BJ (cell line): ENCODE measurements around the gene PRKCZ. TPM values are rescaled to one million over a fixed set of nuclear protein-coding genes. Genes with fewer than 3 reads are reported as not detected.

Experiments
- CTCF ChIA-PET: fragments of 350-600 bp; formaldehyde crosslinking; extraction: SDS; loops from one replicate; lab custom pipeline; 2021; ENCODE audit warnings: antibody characterized with exemption, inconsistent platforms; lab: Yijun Ruan, JAX
- POLR2A ChIA-PET: fragments of 300-600 bp; sonication (Branson Sonifier 250); formaldehyde crosslinking; extraction: SDS; loops from one replicate; lab custom pipeline; 2021; ENCODE audit warnings: antibody characterized with exemption; lab: Charles Lee
- DNase-seq: peaks from one replicate; pipeline ENCODE4 v3.0.0-alpha.2; 2011; ENCODE audit warnings: low read depth
- H3K27me3 ChIP-seq: 2 replicates; pipeline ENCODE4 v1.6.0; 2011; ENCODE audit warnings: low read length; ENCODE audit not compliant: control insufficient read depth, insufficient read depth
- H3K36me3 ChIP-seq: 2 replicates; pipeline ENCODE4 v1.5.1; 2011; ENCODE audit warnings: low read length; ENCODE audit not compliant: control insufficient read depth, insufficient read depth
- H3K4me3 ChIP-seq: 2 replicates; pipeline ENCODE4 v1.5.1; 2011; ENCODE audit warnings: low read depth, mild to moderate bottlenecking, control low read depth, low read length
- polyA plus RNA-seq: library from polyadenylated mRNA; depleted of rRNA; stranded (reverse); fragments of >200 nt; gene quantifications from 2 replicates; pipeline ENCODE4 v1.2.3, GENCODE V29; 2011
- TF ChIP-seq, protein P1 (sequence below): IDR thresholded peaks from 2 replicates; pipeline ENCODE4 v1.5.1; 2011; ENCODE audit warnings: low read depth, mild to moderate bottlenecking, control low read depth, inconsistent platforms, low read length, moderate library complexity; ENCODE audit not compliant: insufficient read depth

The PRKCZ gene
- polyA plus RNA-seq, 1 experiment: 2.3 TPM

- CTCF ChIA-PET: interaction anchor here (1.7 kb wide), 1 partner anchor 9 kb away, joined by 13 read pairs; no protein-coding TSS in a partner anchor
Observed at GRCh38 chr1:2053217-2053616, 3.0 kb downstream of the PRKCZ start.

GRCh38 chr1:2053784-2054376 is 3.7 kb downstream of the PRKCZ start:
- no peak overlapping the region for H3K4me3 ChIP-seq
- H3K36me3 ChIP-seq: no peaks in the 10 kb centered on the region
- ChIA-PET POLR2A (no interaction called here), CTCF (interaction anchor here (1.7 kb wide), 1 partner anchor 9 kb away, joined by 13 read pairs; no protein-coding TSS in a partner anchor)
- DNase-seq: no peak
- H3K27me3 ChIP-seq: peaks cover 20% of the 10 kb centered on the region
- TF ChIP-seq, protein P1, sequence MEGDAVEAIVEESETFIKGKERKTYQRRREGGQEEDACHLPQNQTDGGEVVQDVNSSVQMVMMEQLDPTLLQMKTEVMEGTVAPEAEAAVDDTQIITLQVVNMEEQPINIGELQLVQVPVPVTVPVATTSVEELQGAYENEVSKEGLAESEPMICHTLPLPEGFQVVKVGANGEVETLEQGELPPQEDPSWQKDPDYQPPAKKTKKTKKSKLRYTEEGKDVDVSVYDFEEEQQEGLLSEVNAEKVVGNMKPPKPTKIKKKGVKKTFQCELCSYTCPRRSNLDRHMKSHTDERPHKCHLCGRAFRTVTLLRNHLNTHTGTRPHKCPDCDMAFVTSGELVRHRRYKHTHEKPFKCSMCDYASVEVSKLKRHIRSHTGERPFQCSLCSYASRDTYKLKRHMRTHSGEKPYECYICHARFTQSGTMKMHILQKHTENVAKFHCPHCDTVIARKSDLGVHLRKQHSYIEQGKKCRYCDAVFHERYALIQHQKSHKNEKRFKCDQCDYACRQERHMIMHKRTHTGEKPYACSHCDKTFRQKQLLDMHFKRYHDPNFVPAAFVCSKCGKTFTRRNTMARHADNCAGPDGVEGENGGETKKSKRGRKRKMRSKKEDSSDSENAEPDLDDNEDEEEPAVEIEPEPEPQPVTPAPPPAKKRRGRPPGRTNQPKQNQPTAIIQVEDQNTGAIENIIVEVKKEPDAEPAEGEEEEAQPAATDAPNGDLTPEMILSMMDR: no peak

More at GRCh38 chr1:2053217-2053616, 3.0 kb downstream of the PRKCZ start:
- no peak overlapping the region for H3K4me3 ChIP-seq
- no peak for DNase-seq
- peaks cover 25% of the 10 kb centered on the region for H3K27me3 ChIP-seq
- POLR2A ChIA-PET: no interaction called here
- TF ChIP-seq, protein P1: no peak
- no peaks in the 10 kb centered on the region for H3K36me3 ChIP-seq

GRCh38 chr1:2054560-2054959 is 4.3 kb downstream of the PRKCZ start:
- Histone ChIP-seq H3K36me3 (no peaks in the 10 kb centered on the region), H3K27me3 (peaks cover 13% of the 10 kb centered on the region), H3K4me3 (no peak overlapping the region)
- CTCF ChIA-PET: interaction anchor here (1.7 kb wide), 1 partner anchor 10 kb away, joined by 13 read pairs; no protein-coding TSS in a partner anchor
- no peak for DNase-seq
- TF ChIP-seq, protein P1: no peak
- POLR2A ChIA-PET: no interaction called here

DNA sequence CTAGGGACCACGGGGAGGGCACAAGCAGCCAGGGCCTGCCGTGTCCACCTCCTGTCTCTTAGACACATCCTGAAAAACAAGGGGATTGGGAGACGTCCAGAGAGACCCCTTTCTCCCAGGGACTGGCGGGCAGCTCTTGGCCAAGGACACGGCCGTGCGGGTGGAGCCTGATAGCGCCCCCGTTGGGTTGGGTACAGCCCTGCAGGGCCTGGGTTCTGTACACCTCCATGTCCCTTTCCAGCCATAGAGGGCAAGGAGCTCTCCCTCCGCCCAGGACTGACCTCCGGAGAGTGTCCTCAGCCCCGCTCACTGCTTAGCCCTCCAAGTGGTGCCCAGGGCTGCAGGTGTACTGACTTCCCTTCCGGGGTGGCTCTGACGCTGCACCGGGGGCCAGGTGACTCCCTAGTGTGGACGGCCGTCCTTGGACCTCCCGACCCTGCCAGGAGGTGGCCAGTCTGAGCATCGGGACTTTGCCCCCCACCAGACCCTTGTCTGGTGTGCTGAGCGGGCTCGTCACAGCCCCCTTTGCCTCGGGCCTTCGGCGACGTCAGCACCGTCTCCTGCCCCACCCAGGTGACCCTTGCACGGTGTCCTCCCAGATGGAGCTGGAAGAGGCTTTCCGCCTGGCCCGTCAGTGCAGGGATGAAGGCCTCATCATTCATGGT is 5.8 kb downstream of the PRKCZ start:
- ChIA-PET POLR2A (no interaction called here), CTCF (interaction anchor here (1.2 to 2.7 kb wide), 2 partner anchors 9 to 11 kb away, joined by 3 to 14 read pairs; no protein-coding TSS in a partner anchor)
- no peak overlapping the region for H3K4me3 ChIP-seq

More for the DNA sequence above, 5.8 kb downstream of the PRKCZ start:
- TF ChIP-seq, protein P1: no peak
- DNase-seq: no peak
- peaks cover 8% of the 10 kb centered on the region for H3K27me3 ChIP-seq
- H3K36me3 ChIP-seq: no peaks in the 10 kb centered on the region
